Activated CD4-positive, CD25-positive, alpha-beta regulatory T cell treated with anti-CD3 and anti-CD28 coated beads, Interleukin-2, amount 50 U/mL, for 16 hours (primary cell): ENCODE measurements around the gene TMEM185A.
"Not testable (repeated sequence)": the region's sequence is repeated elsewhere in the genome, so short reads cannot be mapped to it uniquely, and the experiment has no call there.

ENCODE experiments used
- DNase-seq: peaks from one replicate; pipeline ENCODE4 v3.0.0-alpha.2; 2020; ENCODE audit warnings: low read depth, low spot score

Gene TMEM185A

DNA sequence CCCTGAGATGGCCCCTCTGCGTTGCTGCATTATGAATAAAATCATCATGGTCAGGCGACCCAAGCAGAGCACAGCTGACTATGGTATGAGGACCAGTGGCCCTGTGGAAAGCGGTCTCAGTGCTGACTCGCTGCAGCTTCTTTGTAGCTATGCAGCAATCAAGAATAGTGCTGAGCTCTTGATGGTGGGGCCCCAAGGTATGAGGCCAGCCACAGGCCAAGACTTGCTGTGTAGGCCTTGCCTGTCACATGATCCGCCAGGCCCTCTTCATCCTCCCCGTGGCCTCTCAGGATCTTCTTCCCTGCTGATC, 79.7 kb downstream of the TMEM185A start:
- not testable (repeated sequence) for DNase-seq

DNA sequence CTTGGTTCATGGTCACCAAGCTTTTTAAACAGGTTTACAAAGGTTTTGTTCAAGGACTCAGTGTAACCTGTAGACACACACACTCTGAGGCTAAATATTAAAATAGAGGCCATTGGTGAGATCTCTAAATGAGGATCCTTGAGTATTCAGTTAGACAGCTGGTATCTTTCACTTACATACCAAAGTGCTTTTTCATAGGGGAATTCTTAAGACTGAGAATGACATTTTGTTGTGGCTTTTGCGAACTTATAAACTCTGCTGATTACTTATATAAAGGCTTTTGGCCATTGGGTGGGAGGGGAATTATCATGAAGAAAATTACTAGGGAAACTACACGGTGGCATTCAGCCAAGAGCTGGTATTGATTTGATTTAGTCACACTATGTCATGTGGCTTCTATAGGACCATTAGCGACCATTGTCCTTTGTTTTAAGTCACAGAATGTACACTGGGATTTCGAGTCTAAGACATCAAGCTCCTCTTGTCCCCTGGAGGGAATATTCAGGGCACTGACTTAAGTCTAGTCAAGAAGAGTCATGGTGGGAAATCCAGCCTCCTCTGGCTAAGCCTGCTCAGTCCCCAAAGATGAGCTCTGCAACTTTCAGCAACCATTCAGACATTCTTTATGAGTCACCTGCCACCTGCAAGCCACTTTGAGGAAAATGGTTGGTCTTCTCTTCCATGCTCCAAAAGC, 80.2 kb downstream of the TMEM185A start:
- not testable (repeated sequence) for DNase-seq

DNA sequence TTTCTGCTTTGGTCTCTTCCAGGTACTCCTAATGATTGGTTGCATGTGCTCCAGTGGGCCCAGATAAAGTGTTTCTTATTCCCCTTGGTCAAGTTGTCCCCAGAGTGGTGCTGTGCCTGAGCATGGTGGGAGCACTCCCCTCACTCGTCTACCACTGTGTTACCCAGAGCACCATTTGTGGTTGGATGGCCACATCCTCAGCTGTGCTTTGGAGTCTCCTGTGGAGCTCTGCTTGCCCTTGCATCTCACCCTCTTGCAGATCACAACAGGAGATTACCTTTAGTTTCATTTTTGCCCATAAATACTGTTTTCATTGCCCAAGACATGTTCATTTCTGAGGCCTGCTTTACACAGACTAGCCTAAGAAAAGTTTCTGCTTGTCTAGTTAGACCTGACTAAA, 81.1 kb downstream of the TMEM185A start:
- DNase-seq: not testable (repeated sequence)

DNA sequence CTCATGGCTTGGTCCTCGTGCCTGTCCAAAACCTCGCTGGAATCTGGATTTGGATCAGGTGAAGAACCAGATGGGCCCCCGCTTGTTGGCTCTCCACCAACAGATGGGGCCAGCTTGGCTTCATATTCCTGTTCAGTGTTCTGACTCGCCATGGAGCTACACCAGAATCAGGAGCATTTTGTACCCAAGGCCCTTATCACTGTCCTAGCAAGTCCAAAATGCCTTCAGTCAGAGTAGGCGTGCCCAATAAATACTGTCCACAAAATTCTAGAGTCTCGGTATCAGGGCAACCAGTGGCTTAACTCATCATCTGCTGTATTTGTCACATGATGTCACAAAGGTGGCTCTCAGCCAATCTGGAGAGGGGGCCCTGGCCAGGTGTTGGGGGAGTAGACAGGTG, 81.9 kb downstream of the TMEM185A start, which contains the start of gene HSFX3:
TSS of gene HSFX3 (minus strand) at position 224 of the 400 bp plus-strand sequence. CDS start at position 152, 72 bp downstream.
- DNase-seq: not testable (repeated sequence)

DNA sequence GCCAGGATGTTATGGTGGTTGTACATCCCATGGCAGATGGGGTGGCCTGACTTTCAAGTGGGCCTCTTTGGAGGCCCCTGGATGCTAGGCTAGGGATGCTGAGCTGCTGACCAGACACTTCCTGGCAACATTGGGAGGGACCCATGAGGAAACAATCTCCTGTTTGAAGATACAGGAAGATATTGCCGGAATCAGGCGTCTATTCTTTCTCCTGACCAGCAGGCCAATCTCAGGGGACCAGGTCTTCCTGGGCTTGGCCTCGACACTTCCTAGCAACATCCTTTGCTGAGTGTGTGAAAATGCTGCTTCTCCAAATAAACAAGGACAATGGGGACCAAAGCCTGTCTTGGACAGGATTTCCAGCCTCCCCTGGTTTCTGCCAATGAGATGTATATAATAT, 83.8 kb downstream of the TMEM185A start:
- DNase-seq: not testable (repeated sequence)

DNA sequence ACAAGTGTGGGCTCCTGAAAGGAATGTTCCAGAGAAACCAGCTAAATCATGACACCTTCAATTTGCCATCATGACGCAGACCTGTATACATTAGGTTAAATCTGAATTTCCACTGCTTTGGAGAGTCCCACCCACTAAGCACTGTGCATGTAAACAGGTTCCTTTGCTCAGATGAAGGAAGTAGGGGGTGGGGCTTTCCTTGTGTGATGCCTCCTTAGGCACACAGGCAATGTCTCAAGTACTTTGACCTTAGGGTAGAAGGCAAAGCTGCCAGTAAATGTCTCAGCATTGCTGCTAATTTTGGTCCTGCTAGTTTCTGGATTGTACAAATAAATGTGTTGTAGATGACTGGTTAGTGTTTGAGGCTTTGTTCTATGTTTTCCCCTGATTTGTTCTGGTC, 84.6 kb downstream of the TMEM185A start:
- DNase-seq: not testable (repeated sequence)
